Peyer's patch (tissue), 4 donors: ENCODE data around the gene C22orf31.

ENCODE experiments used
- POLR2A ChIP-seq, 2 donors: fragments of 450-650 bp; IDR thresholded peaks; one replicate each; pipeline ENCODE4 v1.5.1; 2017; ENCODE audit warnings: antibody characterized with exemption in 2 of 2, mild to moderate bottlenecking in 2 of 2, moderate library complexity in 2 of 2
- TF ChIP-seq, protein P1 (sequence below), 6 experiments: fragments of 450-650 bp in 4 of 6; fragments of 200-600 bp in 2 of 6; sonication (generic) in 1 of 6; IDR thresholded peaks; one replicate each; pipeline ENCODE4 v1.5.1; 2017 to 2019; ENCODE audit warnings: antibody characterized with exemption in 6 of 6, mild to moderate bottlenecking in 3 of 6, moderate library complexity in 1 of 6

DNA sequence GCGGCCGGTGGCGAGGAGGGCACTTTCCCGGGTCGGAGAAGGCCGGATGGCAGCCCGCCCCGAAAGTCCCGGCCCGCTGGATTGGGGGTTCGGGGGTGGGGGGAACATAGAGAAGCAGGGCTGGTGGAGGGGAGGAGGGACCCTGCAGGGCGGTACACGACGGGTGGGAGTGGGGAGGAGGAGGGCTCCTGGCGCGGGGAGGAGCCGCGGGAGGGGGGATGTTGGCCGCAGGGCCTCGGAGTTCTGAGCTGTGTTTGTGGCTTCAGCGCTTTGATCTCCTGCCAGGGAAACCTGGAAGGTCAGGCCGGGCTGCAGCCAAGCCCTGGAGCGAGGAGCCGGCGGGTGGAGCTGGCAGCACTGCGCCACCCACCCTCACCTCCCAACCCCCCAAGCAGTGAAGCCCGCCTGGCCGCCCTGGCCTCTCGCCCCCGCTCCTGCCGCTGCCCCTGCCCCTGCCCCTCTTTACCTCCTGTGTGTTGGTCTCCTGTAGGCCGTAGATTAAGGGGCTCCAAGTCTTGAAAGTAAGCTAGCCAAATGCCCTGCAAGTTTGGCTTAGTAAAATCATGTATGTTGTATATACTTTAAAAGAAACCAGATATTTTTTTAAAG is 30.9 kb downstream of the C22orf31 start:
- TF ChIP-seq, protein P1, sequence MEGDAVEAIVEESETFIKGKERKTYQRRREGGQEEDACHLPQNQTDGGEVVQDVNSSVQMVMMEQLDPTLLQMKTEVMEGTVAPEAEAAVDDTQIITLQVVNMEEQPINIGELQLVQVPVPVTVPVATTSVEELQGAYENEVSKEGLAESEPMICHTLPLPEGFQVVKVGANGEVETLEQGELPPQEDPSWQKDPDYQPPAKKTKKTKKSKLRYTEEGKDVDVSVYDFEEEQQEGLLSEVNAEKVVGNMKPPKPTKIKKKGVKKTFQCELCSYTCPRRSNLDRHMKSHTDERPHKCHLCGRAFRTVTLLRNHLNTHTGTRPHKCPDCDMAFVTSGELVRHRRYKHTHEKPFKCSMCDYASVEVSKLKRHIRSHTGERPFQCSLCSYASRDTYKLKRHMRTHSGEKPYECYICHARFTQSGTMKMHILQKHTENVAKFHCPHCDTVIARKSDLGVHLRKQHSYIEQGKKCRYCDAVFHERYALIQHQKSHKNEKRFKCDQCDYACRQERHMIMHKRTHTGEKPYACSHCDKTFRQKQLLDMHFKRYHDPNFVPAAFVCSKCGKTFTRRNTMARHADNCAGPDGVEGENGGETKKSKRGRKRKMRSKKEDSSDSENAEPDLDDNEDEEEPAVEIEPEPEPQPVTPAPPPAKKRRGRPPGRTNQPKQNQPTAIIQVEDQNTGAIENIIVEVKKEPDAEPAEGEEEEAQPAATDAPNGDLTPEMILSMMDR (IDR thresholded peaks at IDR 0.05) = no peak
- TF ChIP-seq POLR2A (IDR thresholded peaks at IDR 0.05) = no peak
